ENCODE results near the gene KAT2B. TPM values are rescaled to one million over a fixed set of nuclear protein-coding genes. Genes with fewer than 3 reads are reported as not detected.

KAT2B gene
- total RNA-seq, 2 donors from 2014 or later: 8.5 to 25.9 TPM

GRCh38 chr3:20136231-20136630, 96.0 kb downstream of the KAT2B start:
- Histone ChIP-seq H3K27ac (no peak overlapping the region), H3K36me3 (no peaks in the 10 kb centered on the region), H3K4me3 (no peak overlapping the region), H3K27me3 (no peaks in the 10 kb centered on the region), H3K4me1 (no peaks in the 10 kb centered on the region), H3K9ac (ENCODE audit: low read depth in 2 of 2, low read length in 2 of 2) (no peak overlapping the region), H3K9me3 (no peaks in the 10 kb centered on the region)
- no peak for DNase-seq
- intact Hi-C loops (cut with DNase I): no loop called here
- no peak for TF ChIP-seq CTCF (IDR thresholded peaks at IDR 0.05)

GRCh38 chr3:20137647-20138046, 97.4 kb downstream of the KAT2B start:
- Histone ChIP-seq H3K9ac (ENCODE audit: low read depth in 2 of 2, low read length in 2 of 2) (no peak overlapping the region), H3K27me3 (no peaks in the 10 kb centered on the region), H3K36me3 (no peaks in the 10 kb centered on the region), H3K4me1 (no peaks in the 10 kb centered on the region), H3K27ac (no peak overlapping the region), H3K9me3 (no peaks in the 10 kb centered on the region), H3K4me3 (no peak overlapping the region)
- no peak for TF ChIP-seq CTCF (IDR thresholded peaks at IDR 0.05)
- intact Hi-C loops (cut with DNase I): no loop called here
- DNase-seq: no peak

- Histone ChIP-seq H3K4me1 (no peaks in the 10 kb centered on the region), H3K9ac (ENCODE audit: low read depth in 2 of 2, low read length in 2 of 2) (no peak overlapping the region), H3K27me3 (no peaks in the 10 kb centered on the region), H3K9me3 (no peaks in the 10 kb centered on the region), H3K27ac (no peak overlapping the region), H3K4me3 (no peak overlapping the region), H3K36me3 (no peaks in the 10 kb centered on the region)
- TF ChIP-seq CTCF (IDR thresholded peaks at IDR 0.05): no peak
- no peak for DNase-seq
- intact Hi-C loops (cut with DNase I): no loop called here
Observed at GRCh38 chr3:20140881-20141280, 100.6 kb downstream of the KAT2B start.

- H3K27me3 ChIP-seq: no peaks in the 10 kb centered on the region
- H3K4me3 ChIP-seq: no peak overlapping the region
- no peak overlapping the region for H3K27ac ChIP-seq
- no peak for DNase-seq
- TF ChIP-seq CTCF (IDR thresholded peaks at IDR 0.05): no peak
- H3K36me3 ChIP-seq: no peaks in the 10 kb centered on the region
- no peak overlapping the region for H3K9ac ChIP-seq (ENCODE audit: low read depth in 2 of 2, low read length in 2 of 2)
- no peaks in the 10 kb centered on the region for H3K4me1 ChIP-seq
- no peaks in the 10 kb centered on the region for H3K9me3 ChIP-seq
- intact Hi-C loops (cut with DNase I): no loop called here
Observed at GRCh38 chr3:20141316-20141715, 101.1 kb downstream of the KAT2B start.

DNA sequence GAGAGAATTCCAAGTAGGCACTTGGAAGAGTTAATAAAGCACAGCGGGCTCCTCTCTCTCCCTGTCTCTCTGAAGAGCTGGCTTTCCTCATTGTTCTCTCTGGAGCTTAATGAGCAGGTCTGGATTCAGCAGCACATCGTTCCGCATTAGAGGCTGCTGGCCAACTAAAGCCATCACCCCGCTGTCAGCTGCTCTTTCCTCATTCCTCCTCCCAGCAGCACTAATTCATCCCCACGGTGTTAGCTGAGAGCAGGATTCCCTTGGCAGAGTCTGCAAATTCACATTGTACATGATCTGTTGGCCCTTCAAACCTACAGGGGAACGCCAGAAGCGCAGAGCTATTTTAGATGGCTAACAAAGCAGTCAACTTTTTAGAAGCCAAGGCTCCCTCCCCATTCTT, 101.6 kb downstream of the KAT2B start:
- DNase-seq: no peak
- Histone ChIP-seq H3K9ac (ENCODE audit: low read depth in 2 of 2, low read length in 2 of 2) (no peak overlapping the region), H3K4me3 (no peak overlapping the region), H3K4me1 (no peaks in the 10 kb centered on the region), H3K9me3 (no peaks in the 10 kb centered on the region), H3K36me3 (no peaks in the 10 kb centered on the region), H3K27me3 (no peaks in the 10 kb centered on the region), H3K27ac (no peak overlapping the region)
- no peak for TF ChIP-seq CTCF (IDR thresholded peaks at IDR 0.05)
- intact Hi-C loops (cut with DNase I): no loop called here

- Histone ChIP-seq H3K27ac (no peak overlapping the region), H3K9me3 (no peaks in the 10 kb centered on the region), H3K4me1 (no peaks in the 10 kb centered on the region), H3K27me3 (no peaks in the 10 kb centered on the region), H3K4me3 (no peak overlapping the region), H3K36me3 (no peaks in the 10 kb centered on the region), H3K9ac (ENCODE audit: low read depth in 2 of 2, low read length in 2 of 2) (no peak overlapping the region)
- DNase-seq: no peak
- intact Hi-C loops (cut with DNase I): no loop called here
- no peak for TF ChIP-seq CTCF (IDR thresholded peaks at IDR 0.05)
Observed at GRCh38 chr3:20142517-20142916, 102.3 kb downstream of the KAT2B start.
